GM19240 (cell line): ENCODE measurements around the gene SOWAHA.
"Not testable (repeated sequence)": the region's sequence is repeated elsewhere in the genome, so short reads cannot be mapped to it uniquely, and the experiment has no call there.

Experiments
- DNase-seq: peaks from one replicate; pipeline ENCODE4 v3.0.0; 2011; ENCODE audit warnings: low spot score; ENCODE audit not compliant: insufficient read length

The SOWAHA gene

GRCh38 chr5:132849347-132849746 lies 36.2 kb downstream of the SOWAHA start:
- DNase-seq, result no peak

GRCh38 chr5:132850066-132850465 lies 37.0 kb downstream of the SOWAHA start:
- no peak for DNase-seq

- no peak for DNase-seq
Measured at GRCh38 chr5:132853323-132853722, 40.2 kb downstream of the SOWAHA start.

DNA sequence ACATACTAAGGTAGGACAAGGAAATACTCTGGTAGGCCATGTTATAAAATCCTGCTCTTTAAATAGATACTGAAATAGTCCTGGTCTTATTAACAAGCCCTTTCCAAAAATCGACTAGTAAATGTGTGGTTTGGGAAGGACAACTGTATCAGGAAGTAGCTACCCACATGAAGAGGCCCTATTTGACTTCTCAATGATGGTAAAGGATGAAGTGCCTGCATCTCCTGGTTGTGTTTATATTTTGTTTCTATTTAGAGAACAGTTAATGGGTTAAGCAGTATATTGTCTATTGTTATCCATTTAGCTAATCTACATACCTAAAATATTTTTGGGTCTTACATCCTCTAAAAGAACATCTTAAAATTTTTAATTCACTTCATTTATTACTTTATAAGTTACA lies 40.7 kb downstream of the SOWAHA start:
- no peak for DNase-seq

DNA sequence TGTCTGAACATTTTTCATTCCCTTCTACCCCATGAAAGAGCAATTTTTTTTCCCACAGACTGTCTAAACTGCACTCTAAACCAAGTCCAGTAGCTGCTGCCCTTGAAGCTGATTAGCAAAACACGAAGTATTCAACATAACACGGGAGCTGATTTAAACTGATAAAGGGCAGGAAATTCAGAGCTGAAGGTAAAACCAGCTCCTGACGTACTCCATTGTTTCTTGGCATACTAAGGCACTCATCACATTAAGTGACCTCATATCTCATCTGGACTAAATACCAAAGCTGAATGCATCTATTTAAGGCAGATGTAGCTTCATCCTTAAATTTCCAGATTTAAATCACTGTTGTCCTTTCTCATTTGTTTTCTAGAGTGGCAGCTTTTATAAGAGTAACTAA lies 41.2 kb downstream of the SOWAHA start:
- DNase-seq, result no peak

DNA sequence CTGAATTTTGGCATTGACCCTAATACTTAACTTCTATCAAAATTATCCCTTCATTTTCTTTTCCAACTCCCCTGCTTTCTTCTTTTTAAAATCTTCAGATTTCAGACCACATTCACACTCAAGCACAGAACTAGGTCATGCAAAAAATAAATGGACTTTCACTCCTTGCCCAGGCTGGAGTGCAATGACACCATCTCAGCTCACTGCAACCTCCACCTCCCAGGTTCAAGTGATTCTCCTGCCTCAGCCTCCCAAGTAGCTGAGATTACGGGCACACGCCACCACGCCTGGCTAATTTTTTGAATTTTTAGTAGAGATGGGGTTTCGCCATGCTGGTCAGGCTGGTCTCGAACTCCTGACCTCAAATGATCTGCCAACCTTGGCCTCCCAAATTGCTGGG lies 41.9 kb downstream of the SOWAHA start:
- DNase-seq, result not testable (repeated sequence)

GRCh38 chr5:132856011-132856410 lies 42.9 kb downstream of the SOWAHA start:
- no peak for DNase-seq

GRCh38 chr5:132859889-132860437 lies 46.9 kb downstream of the SOWAHA start:
- no peak for DNase-seq

GRCh38 chr5:132860742-132861141 lies 47.6 kb downstream of the SOWAHA start:
- no peak for DNase-seq

DNA sequence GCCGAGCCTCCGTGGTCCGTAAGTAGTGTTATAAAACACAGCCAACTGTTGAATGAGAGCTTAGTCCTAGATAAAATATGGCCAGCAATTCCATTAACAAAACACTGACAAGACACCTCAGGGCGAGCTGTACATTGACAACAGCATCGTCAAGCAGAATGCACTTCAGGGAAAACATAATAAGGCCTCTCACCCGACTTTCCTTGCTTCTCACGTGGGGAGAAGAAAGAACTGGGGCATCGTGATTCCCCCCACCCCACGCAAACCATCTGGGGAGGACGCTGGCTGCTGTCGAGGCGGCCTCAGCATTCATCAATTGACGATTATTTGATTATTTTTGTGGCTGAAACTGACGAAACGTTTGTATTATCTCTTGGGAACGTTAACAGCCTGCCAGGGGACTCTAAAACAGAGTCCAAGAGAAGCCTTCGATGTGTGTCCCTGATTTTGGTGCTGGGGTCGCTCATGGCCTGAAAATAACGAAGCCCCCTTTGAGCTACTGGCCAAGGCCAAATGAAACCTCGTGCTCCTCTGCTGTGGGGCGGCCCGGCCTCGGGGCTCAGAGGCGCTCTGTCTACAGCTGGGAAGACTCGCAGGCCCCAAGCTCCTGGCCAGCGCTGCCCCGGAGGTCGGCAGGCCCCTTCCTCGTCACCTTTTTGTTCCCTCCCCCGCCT lies 52.7 kb downstream of the SOWAHA start:
- DNase-seq, result peak; percentile 2
